Mucosa of rectum (tissue), 2 donors: Measurements from ENCODE around the gene SAPCD2.

ENCODE experiments used
- H3K27ac ChIP-seq, 2 donors: one replicate each; pipeline ENCODE4 v1.7.0; 2013; ENCODE audit warnings: inconsistent platforms in 2 of 2, low read depth in 2 of 2, low read length in 2 of 2
- H3K27me3 ChIP-seq, 2 donors: one replicate each; pipeline ENCODE4 v1.7.0; 2013; ENCODE audit warnings: low read length in 2 of 2; ENCODE audit not compliant: control insufficient read depth in 2 of 2, insufficient read depth in 2 of 2
- H3K36me3 ChIP-seq, 2 donors: one replicate each; pipeline ENCODE4 v1.7.0; 2013; ENCODE audit warnings: low read length in 2 of 2; ENCODE audit not compliant: control insufficient read depth in 2 of 2, insufficient read depth in 2 of 2
- H3K4me1 ChIP-seq, 2 donors: one replicate each; pipeline ENCODE4 v1.7.0; 2013; ENCODE audit warnings: low read length in 2 of 2, mild to moderate bottlenecking in 1 of 2; ENCODE audit not compliant: control insufficient read depth in 2 of 2, insufficient read depth in 2 of 2
- H3K4me3 ChIP-seq, 2 donors: one replicate each; pipeline ENCODE4 v1.7.0; 2013; ENCODE audit warnings: low read length in 2 of 2
- H3K9ac ChIP-seq, 2 donors: one replicate each; pipeline ENCODE4 v1.7.0; 2013; ENCODE audit warnings: low read length in 2 of 2, low read depth in 1 of 2, mild to moderate bottlenecking in 1 of 2
- H3K9me3 ChIP-seq, 2 donors: one replicate each; pipeline ENCODE4 v1.7.0; 2013; ENCODE audit warnings: low read length in 2 of 2; ENCODE audit not compliant: control insufficient read depth in 2 of 2
- donor health status: healthy.
- donor health status: Normal muscosa, but diverticular disease.

SAPCD2 gene

GRCh38 chr9:137015976-137016375 is 54.4 kb downstream of the SAPCD2 start:
- H3K27me3 ChIP-seq: no peaks in the 10 kb centered on the region
- no peaks in the 10 kb centered on the region for H3K9me3 ChIP-seq
- H3K4me1 ChIP-seq: no peaks in the 10 kb centered on the region
- H3K36me3 ChIP-seq: peaks cover 15 to 18% of the 10 kb centered on the region in 2 donors
- H3K4me3 ChIP-seq: no peak overlapping the region
- no peak overlapping the region for H3K27ac ChIP-seq
- H3K9ac ChIP-seq: no peak overlapping the region

GRCh38 chr9:137015540-137015930 is 54.8 kb downstream of the SAPCD2 start:
- no peaks in the 10 kb centered on the region for H3K4me1 ChIP-seq
- H3K9me3 ChIP-seq: no peaks in the 10 kb centered on the region
- no peaks in the 10 kb centered on the region for H3K27me3 ChIP-seq
- H3K36me3 ChIP-seq: peaks cover 15 to 18% of the 10 kb centered on the region in 2 donors
- no peak overlapping the region for H3K4me3 ChIP-seq
- no peak overlapping the region for H3K9ac ChIP-seq
- H3K27ac ChIP-seq: no peak overlapping the region

DNA sequence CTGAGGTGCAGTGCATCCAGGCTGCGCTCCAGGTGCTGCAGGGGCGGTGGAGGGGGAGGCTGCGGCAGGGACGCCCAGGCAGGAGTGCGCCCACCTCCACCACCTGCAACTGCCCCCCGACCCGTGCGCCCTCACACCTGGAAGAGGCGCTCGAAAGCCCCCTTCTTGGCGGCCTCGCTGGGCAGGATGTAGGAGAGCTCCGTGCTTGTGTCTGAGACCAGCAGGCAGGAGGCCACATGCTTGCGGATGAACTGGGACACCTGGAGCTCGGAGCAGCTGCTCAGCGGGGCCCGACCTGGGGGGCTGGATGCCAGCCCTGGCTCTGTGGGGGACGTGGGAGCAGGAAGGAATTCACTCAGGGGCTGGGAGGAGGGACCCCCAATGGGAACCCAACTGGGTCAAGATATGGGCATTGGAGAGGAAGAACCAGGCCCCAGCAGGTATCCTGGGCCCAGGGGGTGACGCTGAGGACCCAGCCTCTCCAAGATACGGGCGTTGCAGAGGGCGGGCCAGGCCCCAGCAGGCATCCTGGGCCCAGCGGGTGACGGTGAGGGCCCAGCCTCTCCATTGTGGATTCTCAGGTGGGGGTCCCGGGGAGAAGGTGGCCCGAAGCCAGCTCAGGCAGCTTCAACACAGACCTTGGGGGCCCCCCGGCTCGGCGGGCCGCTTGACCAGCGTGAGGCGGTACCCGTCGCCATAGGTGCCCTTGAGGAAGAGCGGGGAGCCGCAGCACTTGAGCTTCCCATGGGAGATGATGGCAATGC is 55.4 kb downstream of the SAPCD2 start:
- Histone ChIP-seq H3K27me3 (no peaks in the 10 kb centered on the region), H3K9ac (no peak overlapping the region), H3K36me3 (peaks cover 15 to 18% of the 10 kb centered on the region in 2 donors), H3K4me1 (no peaks in the 10 kb centered on the region), H3K4me3 (no peak overlapping the region), H3K9me3 (no peaks in the 10 kb centered on the region), H3K27ac (no peak overlapping the region)

DNA sequence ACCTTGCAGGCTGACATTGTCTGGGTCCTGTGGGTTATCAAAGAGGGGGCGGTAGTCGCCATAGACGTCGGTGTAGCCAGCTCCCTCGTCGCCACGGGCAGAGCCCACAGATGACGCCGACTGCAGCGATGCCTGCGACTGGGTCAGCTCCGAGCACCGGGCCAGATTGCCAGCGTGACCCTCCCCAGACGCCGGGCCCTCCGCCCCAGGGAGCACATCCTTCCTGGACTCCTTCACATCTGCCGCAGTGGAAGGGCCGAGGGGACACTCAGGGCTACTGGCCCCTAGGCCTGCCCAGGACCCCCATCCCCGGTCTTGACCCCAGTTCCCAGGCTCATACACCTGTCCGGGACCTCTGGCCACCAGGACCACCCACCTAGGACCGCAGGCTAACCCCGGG is 56.2 kb downstream of the SAPCD2 start:
- no peak overlapping the region for H3K27ac ChIP-seq
- H3K4me1 ChIP-seq: no peaks in the 10 kb centered on the region

GRCh38 chr9:137013571-137013940 is 56.8 kb downstream of the SAPCD2 start:
- no peak overlapping the region for H3K9ac ChIP-seq
- H3K9me3 ChIP-seq: no peaks in the 10 kb centered on the region
- H3K4me3 ChIP-seq: no peak overlapping the region
- no peaks in the 10 kb centered on the region for H3K4me1 ChIP-seq
- H3K27me3 ChIP-seq: no peaks in the 10 kb centered on the region
- no peak overlapping the region for H3K27ac ChIP-seq
- H3K36me3 ChIP-seq: peaks cover 15 to 22% of the 10 kb centered on the region in 2 donors

More for the DNA sequence above, 56.2 kb downstream of the SAPCD2 start:
- peaks cover 15 to 22% of the 10 kb centered on the region in 2 donors for H3K36me3 ChIP-seq
- no peaks in the 10 kb centered on the region for H3K9me3 ChIP-seq
- H3K4me3 ChIP-seq: no peak overlapping the region
- H3K27me3 ChIP-seq: no peaks in the 10 kb centered on the region
- H3K9ac ChIP-seq: no peak overlapping the region

DNA sequence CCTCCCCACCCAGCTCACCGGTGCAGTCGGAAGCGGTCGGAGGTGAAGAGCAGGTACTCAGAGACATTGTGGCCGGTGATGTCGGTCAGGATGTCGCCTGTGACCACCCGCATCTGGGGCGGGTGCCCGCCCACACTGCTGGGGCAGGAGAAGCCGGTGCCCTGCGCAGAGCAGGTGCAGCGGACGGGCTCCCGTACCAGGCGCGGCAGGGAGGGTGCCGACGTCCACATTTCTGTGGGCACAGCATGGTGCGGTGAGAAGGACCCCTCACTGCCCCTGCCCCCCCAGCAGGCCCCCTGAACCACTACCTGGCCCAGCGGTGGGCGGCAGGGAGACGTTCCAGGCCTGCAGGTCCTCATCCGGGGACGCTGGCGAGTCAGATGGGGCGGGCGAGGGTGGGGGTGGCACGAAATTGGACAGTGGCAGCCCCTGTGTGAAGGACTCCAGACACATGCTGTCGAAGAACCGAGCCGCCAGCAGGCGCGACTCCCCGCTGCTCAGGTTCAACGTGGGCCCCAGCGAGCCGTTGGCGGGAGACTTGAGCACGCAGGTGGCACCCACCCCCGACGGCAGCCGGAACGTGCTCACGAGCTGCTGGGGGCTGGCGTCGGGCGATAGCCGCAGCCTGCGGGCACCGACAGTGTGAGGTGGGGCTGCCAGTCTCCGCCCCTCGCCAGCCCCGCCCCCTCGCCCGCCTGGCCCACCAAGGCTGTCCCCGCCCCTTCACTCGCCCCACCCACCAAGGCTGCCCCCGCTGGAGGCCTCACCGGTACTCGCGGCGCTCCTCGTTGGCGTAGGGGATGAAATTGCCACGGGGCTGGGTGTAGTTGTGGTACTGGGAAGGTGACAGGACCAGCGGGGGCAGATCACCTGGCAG is 57.4 kb downstream of the SAPCD2 start:
- Histone ChIP-seq H3K27ac (no peak overlapping the region), H3K4me1 (no peaks in the 10 kb centered on the region), H3K27me3 (no peaks in the 10 kb centered on the region), H3K4me3 (no peak overlapping the region), H3K36me3 (peaks cover 15 to 22% of the 10 kb centered on the region in 2 donors), H3K9ac (no peak overlapping the region), H3K9me3 (no peaks in the 10 kb centered on the region)
